Measurements from ENCODE around the gene PHLDB3.

PHLDB3 gene

DNA sequence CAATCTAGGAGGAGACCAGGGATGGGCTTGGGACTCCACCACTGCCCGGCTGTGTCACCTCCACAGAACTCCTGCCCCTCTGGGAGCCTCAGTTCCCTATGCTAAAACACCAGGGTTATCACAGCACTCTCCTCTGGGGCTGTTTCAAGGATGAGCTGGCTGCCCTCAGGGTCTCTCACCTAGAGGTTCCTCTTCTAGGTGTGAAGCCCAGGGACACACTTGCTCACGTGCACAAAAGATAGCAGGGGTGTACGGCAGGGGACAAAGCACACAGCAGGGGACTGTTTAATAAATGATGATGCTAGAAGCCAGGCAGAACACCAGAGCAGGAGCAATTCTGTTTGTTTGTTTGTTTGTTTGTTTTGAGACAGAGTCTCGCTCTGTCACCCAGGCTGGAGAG lies 22.4 kb downstream of the PHLDB3 start:
- no peak overlapping the region for H3K4me3 ChIP-seq (ENCODE audit: low read depth, low read length)
- H3K9me3 ChIP-seq (ENCODE audit: severe bottlenecking), result no peaks in the 10 kb centered on the region
- DNase-seq, result no peak
- H3K27ac ChIP-seq, result no peak overlapping the region
- TF ChIP-seq, protein P1, sequence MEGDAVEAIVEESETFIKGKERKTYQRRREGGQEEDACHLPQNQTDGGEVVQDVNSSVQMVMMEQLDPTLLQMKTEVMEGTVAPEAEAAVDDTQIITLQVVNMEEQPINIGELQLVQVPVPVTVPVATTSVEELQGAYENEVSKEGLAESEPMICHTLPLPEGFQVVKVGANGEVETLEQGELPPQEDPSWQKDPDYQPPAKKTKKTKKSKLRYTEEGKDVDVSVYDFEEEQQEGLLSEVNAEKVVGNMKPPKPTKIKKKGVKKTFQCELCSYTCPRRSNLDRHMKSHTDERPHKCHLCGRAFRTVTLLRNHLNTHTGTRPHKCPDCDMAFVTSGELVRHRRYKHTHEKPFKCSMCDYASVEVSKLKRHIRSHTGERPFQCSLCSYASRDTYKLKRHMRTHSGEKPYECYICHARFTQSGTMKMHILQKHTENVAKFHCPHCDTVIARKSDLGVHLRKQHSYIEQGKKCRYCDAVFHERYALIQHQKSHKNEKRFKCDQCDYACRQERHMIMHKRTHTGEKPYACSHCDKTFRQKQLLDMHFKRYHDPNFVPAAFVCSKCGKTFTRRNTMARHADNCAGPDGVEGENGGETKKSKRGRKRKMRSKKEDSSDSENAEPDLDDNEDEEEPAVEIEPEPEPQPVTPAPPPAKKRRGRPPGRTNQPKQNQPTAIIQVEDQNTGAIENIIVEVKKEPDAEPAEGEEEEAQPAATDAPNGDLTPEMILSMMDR (IDR thresholded peaks at IDR 0.05; ENCODE audit: low read depth, low read length), result no peak
- H3K36me3 ChIP-seq, result peaks cover 10% of the 10 kb centered on the region
- H3K27me3 ChIP-seq (ENCODE audit: insufficient read depth, low read depth, severe bottlenecking), result no peaks in the 10 kb centered on the region

DNA sequence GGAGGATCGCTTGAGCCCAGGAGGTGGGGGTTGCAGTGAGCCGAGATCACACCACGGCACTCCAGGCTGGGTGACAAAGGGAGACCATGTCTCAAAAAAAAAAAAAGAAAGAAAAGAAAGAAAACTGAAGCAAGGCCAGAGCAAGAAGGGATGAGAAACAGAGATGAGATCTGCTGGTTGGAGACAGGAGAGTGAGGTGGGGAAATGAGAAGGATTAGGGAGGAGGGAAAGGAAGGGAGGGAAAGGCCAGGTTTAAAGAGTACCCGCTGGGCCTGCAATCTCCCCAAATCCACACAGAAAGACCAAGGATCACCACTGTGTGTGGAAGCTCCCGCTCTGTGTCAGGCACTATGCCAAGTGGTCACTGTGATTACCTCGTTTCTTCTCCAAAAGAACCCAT lies 22.8 kb downstream of the PHLDB3 start:
- peaks cover 10% of the 10 kb centered on the region for H3K36me3 ChIP-seq
- H3K9me3 ChIP-seq (ENCODE audit: severe bottlenecking), result no peaks in the 10 kb centered on the region
- DNase-seq, result no peak
- H3K27ac ChIP-seq, result no peak overlapping the region
- TF ChIP-seq, protein P1 (IDR thresholded peaks at IDR 0.05; ENCODE audit: low read depth, low read length), result no peak
- H3K4me3 ChIP-seq (ENCODE audit: low read depth, low read length), result no peak overlapping the region
- H3K27me3 ChIP-seq (ENCODE audit: insufficient read depth, low read depth, severe bottlenecking), result no peaks in the 10 kb centered on the region

DNA sequence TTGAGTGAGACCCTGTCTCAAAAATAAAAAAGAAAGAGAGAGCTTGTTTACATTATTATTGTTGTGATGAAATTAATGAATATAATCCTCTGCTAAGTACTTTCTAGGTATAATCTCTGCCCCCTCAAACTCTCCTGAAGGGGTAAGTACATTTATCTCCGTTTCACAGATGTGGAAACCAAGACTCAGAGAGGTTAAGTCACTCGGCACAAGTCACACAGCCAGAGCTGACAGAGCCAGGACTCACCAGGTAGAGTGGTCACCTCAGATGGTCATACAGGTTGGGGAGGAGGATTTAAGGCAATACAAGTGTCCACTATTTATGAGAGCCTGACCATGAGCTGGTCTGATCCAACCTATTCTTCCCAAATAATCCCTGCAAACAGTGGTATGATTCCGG lies 24.0 kb downstream of the PHLDB3 start:
- H3K36me3 ChIP-seq, result peaks cover 10% of the 10 kb centered on the region
- no peak for DNase-seq
- H3K27me3 ChIP-seq (ENCODE audit: insufficient read depth, low read depth, severe bottlenecking), result no peaks in the 10 kb centered on the region
- H3K9me3 ChIP-seq (ENCODE audit: severe bottlenecking), result no peaks in the 10 kb centered on the region
- TF ChIP-seq, protein P1 (IDR thresholded peaks at IDR 0.05; ENCODE audit: low read depth, low read length), result no peak
- no peak overlapping the region for H3K27ac ChIP-seq
- H3K4me3 ChIP-seq (ENCODE audit: low read depth, low read length), result no peak overlapping the region

DNA sequence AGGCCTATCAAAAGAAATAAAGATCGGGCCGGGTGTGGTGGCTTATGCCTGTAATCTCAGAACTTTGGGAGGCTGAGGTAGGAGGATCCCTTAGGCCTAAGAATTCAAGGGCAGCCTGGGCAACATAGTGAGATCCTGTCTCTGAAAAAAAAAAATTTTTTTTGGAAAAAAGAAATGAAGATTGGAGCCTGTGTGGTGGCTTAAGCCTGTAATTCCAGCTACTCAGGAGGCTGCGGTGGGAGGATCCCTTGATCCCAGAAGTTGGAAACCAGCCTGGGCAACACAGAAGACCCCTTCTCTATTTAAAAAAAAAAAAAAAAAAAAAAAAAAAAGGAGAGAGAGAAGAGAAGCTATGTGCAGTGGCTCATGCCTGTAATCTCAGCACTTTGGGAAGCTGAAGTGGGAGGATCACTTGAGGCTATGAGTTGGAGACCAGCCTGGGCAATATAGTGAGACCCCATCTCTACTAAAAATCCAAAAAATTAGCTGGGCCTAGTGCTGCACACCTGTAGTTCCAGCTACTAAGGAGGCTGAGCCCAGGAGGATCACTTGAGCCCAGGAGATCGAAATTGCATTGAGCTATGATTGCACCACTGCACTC lies 24.5 kb downstream of the PHLDB3 start:
- no peak for DNase-seq
- TF ChIP-seq, protein P1 (IDR thresholded peaks at IDR 0.05; ENCODE audit: low read depth, low read length), result no peak
- H3K9me3 ChIP-seq (ENCODE audit: severe bottlenecking), result no peaks in the 10 kb centered on the region

DNA sequence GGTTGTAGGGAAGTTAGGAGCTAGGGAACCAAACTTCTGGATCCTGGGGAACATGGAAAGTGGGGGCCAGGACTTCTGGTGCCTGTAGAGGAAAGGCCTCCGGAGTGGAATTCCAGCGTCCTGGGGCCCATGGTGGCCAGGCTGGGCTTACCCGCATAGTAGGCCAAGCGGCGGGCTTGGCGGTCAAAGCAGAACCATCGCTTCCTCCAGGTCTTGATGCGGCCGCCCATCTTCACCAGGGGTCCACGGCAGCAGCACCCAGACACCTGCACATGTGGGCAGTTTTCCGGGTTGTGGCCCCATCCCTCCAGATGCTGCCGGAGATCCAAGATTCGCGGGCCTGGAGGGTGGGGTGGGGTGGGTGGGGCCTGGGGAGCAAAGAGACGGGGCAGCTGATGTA lies 25.3 kb downstream of the PHLDB3 start:
- H3K27ac ChIP-seq, result no peak overlapping the region
- no peak for DNase-seq
- TF ChIP-seq, protein P1 (IDR thresholded peaks at IDR 0.05; ENCODE audit: low read depth, low read length), result no peak
- no peaks in the 10 kb centered on the region for H3K9me3 ChIP-seq (ENCODE audit: severe bottlenecking)
- H3K36me3 ChIP-seq, result peaks cover 20% of the 10 kb centered on the region
- H3K4me3 ChIP-seq (ENCODE audit: low read depth, low read length), result no peak overlapping the region
- no peaks in the 10 kb centered on the region for H3K27me3 ChIP-seq (ENCODE audit: insufficient read depth, low read depth, severe bottlenecking)

More for the DNA sequence above, 24.5 kb downstream of the PHLDB3 start:
- Histone ChIP-seq H3K36me3 (peaks cover 14% of the 10 kb centered on the region), H3K27ac (no peak overlapping the region), H3K4me3 (ENCODE audit: low read depth, low read length) (no peak overlapping the region), H3K27me3 (ENCODE audit: insufficient read depth, low read depth, severe bottlenecking) (no peaks in the 10 kb centered on the region)

DNA sequence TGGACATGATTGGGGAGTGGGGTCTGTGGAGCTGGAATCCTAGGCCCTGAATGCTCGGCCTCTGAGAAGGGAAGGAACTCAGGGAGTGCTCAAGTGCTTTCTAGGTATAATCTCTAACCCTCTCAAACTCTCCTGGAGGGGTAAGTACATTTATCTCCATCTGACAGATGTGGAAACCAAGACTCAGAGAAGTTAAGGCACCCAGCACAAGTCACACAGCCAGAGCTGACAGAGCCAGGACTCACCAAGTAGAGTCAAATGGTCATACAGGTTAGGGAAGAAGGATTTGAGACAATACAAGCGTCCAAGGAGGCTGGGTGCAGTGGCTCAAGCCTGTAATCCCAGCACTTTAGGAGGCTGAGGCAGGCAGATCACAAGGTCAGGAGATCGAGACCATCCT lies 26.2 kb downstream of the PHLDB3 start:
- Histone ChIP-seq H3K4me3 (ENCODE audit: low read depth, low read length) (no peak overlapping the region), H3K36me3 (peaks cover 17% of the 10 kb centered on the region; the same call in 1 of the 2 replicates), H3K9me3 (ENCODE audit: severe bottlenecking) (no peaks in the 10 kb centered on the region), H3K27ac (no peak overlapping the region), H3K27me3 (ENCODE audit: insufficient read depth, low read depth, severe bottlenecking) (no peaks in the 10 kb centered on the region)
- DNase-seq, result no peak
- TF ChIP-seq, protein P1 (IDR thresholded peaks at IDR 0.05; ENCODE audit: low read depth, low read length), result no peak
